ENCODE results near the gene MYOZ2. TPM values are rescaled to one million over a fixed set of nuclear protein-coding genes. Genes with fewer than 3 reads are reported as not detected.
"Not testable (repeated sequence)": the region's sequence is repeated elsewhere in the genome, so short reads cannot be mapped to it uniquely, and the experiment has no call there.

Gene MYOZ2
- total RNA-seq, 1 donor from 2014 or later = under 0.01 TPM

DNA sequence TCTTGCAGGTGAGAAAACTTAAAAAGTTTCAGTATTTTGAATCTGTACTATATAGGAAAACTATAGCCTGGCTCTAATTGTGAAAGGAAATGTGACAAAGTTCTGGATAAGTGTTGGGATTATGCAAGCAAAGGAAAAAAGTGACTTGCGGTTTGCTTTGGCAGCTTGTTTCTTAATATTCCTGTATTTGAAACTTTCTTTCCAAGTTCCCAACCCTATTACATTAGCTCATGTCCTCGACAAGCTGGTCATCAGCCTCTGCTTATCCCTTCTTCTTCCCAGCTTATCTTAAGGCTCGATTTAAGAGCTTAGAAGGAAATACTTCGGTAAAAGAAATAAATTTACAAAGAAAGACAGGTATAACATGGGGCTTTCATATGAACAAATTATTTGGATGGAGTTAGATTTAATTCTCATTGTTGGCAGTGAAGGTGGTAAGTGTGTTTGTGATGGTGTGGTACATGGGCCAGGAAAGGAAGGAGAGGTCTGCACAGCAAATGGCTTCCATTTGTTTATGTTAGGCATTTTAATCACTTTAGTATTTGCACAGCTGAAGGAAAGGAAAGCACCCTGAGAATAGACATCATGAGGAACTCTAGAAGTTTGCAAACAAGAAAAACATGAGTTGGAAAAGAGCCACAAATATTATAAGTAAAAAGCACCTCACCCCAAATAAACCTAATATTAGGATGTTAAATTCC lies 5.1 kb upstream of the MYOZ2 start:
- no peak for DNase-seq

DNA sequence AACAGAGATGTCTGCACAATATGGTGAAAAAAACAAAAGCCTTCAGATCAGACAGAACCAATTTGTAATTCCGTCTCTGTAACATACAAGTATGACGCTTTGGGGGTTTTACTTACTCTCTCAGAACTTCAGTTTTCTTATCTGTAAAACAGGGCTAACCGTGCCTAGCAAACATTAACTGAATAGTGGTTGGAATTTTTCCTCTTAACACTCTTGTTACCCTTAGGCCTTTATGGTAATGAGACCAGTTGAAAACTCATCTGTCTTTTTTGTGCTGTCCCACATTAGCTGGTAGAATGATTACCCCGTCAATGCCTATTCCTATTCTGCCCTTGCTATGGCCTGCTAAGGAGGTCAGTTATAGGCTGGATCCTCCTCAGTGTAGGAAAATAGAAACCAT lies 4.5 kb upstream of the MYOZ2 start:
- DNase-seq = no peak

DNA sequence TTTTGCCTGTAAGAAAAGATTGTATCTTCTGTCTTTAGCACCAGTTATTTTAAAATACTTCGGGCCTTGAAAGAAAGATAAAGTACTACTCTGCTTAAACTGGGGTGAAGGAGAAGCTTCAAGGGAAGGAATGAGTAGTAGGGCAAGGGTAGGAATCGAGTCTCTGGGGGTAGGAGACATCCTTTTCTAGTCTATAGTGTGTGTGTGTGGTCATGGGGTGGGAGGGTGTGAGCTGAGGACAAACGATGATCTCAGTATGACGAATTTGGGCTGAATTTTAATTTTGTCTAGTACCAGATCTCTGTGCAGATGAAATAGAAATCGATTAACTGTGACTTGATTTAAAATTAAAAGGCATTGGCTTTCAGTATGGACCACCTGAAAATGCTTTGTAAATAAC lies 3.3 kb upstream of the MYOZ2 start:
- no peak for DNase-seq

DNA sequence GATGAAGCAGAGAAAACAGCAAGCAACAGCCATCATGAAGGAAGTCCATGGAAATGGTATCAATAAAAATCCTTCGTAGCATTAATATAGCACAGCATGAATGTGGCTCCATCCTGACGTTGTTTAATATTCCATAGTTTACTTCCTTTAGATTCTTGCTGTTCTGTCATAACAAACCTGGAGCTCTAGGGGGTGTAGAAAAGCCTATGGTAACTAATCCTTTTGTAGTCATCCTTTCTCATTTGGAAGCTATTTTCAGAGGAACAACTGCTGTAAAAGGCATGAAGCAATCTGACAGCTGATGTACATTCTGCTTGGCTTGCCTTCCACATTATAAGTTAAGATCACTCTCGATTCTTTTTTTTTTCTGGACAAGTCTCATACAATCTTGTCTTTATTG lies 914 bp downstream of the MYOZ2 start:
- no peak for DNase-seq

DNA sequence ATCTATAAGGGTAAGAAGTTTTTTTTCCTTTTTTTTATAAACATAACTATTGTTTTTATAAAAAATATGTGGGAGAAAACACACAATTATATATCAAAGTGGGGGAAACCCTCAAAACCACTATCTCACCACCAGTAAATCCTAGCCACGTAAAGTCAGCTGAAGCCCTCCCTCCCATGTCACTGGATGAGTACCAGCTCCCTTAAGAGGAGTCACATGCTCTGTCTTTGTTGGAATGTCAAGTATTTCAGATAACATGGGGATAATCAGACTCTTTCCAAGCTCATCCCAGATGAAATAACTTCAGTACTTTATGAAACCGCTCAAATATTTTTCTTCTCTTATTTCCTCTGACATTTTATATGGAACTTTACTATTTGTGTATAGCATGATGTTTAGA lies 2.4 kb downstream of the MYOZ2 start:
- no peak for DNase-seq

DNA sequence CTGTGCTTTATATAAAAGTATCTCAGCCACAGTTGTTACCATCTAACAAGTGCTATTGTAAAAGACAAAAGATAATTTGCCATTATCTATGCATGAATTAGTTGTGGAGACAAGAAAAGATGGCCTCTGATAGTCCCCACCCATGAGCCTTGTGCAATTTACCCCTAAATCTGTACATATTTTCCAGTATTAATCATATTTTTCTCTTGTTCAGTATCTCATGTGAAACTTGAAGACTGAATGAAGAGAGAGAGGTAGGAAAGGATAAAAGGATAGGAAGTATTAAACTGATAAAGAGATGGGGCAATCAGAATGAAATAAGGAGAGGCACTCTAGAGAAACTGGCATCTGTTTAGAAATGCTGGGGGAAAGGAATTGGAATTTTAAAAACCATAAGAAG lies 3.7 kb downstream of the MYOZ2 start:
- no peak for DNase-seq

DNA sequence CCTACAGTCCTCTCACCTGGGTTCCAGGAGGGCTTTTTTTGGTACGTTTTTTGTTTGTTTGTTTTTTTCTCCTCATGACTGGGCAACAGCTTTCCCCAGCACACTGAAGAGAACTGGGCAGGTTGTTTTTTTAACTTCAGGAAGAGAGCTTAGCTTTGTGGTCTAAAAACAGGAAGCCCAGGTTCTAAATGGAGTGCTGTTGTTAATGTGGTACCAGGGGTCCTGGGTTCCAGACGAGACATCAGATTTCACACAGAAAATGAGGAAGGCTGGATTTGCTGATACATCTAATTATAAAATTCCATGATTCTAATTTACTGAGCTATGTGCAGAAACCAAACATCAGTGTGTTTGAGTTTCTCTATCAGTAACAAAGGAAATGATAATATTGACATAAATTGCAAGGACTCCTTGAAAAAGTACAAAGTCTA lies 4.2 kb downstream of the MYOZ2 start:
- DNase-seq = peak; percentile 30

DNA sequence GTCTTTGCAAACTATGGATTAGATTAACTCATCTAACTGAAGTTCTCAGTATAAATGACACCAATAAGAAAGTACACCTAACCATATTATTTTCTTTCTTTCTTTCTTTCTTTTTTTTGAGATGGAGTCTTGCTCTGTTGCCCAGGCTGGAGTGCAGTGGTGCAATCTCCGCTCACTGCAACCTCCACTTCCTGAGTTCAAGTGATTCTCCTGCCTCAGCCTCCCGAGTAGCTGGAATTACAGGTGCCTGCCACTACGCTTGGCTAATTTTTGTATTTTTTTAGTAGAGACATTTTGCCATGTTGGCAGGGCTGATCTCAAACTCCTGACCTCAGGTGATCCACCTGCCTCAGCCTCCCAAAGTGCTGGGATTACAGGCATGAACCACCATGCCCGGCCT lies 5.7 kb downstream of the MYOZ2 start:
- not testable (repeated sequence) for DNase-seq

DNA sequence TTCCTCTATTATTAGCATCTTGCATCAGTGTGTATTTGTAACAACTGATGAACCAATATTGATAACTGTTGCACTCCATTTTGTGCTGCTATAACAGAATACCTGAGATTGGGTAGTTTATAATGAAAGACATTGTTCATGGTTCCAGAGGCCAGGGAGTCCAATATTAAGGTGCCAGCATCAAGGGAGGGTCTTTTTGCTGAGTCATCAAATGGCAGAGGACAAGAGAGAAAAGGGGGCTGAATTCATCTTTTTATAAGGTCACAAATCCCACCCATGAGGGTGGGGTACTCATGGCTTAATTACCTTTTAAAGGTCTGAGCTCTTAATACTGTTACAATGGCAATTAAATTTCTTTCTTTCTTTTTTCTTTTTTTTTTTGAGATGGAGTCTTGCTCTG lies 7.2 kb downstream of the MYOZ2 start:
- no peak for DNase-seq

DNA sequence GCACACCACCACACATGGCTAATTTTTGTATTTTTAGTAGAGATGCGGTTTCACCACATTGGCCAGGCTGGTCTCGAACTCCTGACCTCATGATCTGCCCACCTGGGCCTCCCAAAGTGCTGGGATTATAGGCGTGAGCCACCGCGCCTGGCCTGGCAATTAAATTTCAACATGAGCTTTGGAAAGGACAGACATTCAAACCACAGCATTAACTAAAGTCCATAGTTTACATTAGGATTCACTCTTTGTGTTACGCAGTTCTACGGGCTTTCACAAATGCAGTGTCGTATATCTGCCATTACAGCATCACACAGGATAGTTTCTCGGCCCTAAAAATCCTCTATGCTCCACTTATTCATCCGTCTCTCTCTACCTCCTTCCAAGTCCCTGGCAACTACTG lies 7.7 kb downstream of the MYOZ2 start:
- DNase-seq = not testable (repeated sequence)

DNA sequence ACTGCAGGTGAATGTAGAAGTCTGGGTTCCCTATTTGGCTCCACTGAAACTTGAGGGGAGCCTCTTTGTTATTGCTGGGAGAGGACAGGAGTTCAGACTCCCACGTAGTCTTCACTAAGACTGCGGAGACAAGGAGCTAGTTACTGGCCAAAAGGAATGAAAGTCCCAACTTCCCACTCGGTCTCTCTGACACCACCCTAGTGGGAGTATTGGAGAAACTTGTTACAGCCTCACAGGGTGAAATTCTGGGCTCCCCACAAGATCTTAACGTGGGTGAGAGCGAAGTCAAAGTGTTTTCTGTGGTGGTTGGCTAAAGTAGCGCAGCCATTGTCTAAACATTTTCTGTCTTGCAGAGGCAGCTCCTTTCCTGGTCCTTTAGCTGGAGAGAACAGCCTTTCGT lies 13.5 kb downstream of the MYOZ2 start:
- no peak for DNase-seq

DNA sequence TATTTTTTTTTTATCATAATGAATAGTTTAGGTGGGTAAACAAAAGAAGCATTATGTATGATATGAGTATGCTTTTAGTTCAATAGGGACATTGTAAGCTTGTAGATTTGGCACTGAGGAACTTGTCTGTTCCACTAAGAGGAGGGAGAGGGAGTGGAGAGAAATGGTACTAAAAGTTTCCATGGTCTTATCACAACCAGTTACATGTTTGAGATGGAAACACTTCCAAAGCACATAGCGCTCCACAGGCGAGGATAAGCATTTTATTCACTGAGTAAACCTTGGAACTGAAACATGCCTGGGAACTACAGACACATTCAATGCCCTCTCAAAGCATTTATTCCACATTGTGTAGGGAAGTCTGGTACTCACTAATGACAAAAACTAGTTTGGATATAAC lies 15.5 kb downstream of the MYOZ2 start:
- no peak for DNase-seq

DNA sequence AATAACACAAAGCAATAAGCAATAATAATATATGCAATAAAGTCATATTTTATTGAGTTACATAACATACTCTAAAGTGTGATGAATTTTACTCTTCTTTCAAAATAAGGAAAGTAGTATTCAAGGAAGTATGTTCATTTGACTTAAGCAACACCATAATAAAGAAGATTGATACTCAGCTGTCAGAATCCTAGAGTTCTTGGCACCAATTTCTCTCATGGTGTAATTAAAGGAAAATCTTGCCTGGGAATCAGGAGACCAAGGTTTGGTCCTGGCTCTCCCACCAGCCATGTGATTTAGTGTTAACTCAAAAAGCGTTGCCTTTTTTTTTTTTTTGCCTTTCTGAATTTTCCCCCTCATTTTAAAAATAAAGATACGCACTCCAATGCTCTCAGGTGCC lies 17.1 kb downstream of the MYOZ2 start:
- DNase-seq = no peak

DNA sequence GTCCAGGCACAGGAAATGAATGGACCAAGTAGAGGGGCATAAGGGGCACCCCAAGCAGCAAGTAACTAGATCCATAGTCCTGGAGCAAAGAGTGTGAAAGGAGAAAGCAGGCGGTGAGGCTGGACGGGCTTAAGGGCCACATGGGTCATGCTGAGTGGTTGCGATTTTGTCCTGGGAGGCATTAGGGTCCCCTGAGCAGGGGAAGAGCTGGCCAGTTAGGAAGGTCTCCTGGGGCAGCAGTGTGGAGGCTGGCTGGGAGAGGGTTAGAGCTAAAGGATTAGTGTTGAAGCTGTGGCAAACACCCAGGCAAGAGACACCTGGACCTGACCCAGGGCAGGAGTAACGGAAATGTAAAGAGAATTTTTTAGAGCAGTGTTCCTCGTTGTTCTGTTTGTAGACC lies 26.5 kb downstream of the MYOZ2 start:
- no peak for DNase-seq

DNA sequence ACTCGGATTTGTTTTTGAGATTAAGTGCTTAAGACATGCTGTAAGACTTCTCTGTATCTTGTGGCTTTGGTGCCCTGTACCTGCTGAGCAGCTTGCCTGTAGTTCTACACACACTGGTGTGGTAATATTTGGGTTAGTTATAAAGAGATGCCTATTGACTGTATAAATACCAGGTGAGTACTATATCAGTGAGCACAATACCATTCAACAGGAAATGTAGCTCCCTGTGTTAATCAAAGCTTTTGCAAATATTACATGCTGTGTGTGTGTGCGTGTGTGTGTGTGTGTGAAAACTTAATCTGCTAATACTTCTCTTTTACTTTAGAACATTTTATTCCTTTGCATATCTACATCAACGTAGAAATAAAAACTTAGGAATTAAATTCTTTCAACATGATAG lies 30.1 kb downstream of the MYOZ2 start:
- DNase-seq = no peak

DNA sequence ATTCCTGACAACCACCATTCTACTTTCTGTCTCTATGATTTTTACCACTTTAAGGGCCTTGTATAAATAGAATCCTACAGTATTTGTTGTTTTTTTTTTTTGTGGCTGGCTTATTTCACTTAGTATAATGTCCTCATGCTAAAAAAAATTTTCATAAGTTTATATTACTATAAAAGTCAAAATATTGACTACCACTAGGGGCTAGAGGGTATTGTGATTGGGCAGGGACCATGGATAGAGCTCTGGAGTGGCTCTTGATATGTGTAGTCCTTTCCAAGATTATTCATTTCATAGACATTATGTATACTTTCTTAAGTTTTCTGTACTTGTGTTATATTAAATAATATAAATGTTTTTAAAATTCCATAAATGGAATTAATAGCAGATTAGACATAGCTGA lies 34.6 kb downstream of the MYOZ2 start:
- DNase-seq = no peak

DNA sequence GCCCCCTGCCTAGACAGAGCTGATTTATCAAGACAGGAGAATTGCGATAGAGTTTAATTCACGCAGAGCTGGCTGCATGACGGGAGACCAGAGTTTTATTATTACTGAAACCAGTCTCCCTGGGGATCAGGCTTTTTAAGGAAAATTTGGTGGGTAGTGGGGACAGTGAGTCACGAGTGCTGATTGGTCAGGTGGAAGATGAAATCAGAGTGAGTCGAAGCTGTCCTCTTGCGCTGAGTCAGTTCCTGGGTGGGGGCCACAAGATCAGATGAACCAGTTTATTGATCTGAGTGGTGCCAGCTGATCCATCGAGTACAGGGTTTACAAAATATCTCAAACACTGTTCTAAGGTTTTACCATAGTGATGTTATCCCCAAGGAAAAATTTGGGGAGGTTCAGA lies 36.6 kb downstream of the MYOZ2 start:
- DNase-seq = no peak

DNA sequence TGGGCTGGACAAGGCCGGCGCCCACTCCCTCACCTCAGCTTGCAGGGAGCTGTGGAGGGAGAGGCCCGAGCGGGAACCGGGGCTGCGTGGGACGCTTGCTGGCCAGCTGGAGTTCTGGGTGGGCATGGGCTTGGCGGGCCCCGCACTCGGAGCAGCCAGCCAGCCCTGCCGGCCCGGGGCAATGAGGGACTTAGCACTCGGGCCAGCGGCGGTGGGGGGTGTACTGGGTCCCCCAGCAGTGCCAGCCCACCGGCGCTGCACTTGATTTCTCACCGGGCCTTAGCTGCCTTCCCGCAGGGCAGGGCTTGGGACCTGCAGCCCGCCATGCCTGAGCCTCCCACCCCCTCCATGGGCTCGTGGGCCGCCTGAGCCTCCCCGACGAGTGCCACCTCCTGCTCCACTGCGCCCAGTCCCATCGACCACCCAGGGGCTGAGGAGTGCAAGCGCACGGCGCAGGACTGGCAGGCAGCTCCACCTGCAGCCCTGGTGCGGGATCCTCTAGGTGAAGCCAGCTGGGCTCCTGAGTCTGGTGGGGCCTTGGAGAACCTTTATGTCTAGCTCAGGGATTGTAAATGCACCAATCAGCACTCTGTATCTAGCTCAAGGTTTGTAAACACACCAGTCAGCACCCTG lies 38.2 kb downstream of the MYOZ2 start:
- not testable (repeated sequence) for DNase-seq

DNA sequence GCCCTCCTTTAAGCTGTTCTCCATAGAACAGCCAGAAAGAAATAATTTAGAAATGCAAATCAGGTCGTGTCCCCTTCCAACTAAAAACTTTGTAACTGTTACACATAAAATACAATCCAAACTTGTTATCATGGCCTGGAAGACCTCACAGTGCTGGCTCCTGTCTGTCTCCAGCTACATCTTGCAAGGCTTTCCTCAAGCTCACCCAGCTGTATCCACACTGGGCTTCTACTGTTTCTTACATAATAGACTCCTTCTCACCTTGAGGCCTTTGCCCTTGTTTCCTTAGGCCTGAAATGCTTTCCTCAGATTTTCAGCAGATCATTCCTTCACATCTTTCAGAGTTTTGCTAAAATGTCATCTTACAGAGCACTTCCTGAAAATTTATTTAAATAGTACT lies 43.4 kb downstream of the MYOZ2 start:
- DNase-seq = no peak

DNA sequence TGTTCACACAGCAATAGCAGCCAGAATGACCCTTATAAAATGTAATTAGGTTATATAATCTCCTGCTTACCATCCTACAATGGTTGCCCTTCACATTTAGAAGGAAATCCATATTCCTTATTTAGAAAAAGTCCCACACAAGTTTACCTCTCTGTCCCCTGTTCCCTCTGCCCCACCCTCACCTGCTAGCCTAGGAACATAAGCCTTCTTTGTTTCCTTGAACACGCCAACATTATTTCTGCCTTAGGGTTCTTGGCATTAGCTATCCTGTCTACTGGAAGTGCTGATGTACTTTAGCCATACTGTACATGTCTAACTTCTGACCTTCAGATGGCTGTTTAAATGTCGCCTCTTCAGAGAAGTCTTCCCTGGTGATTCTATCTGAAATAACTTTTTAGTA lies 48.5 kb downstream of the MYOZ2 start:
- DNase-seq = no peak

DNA sequence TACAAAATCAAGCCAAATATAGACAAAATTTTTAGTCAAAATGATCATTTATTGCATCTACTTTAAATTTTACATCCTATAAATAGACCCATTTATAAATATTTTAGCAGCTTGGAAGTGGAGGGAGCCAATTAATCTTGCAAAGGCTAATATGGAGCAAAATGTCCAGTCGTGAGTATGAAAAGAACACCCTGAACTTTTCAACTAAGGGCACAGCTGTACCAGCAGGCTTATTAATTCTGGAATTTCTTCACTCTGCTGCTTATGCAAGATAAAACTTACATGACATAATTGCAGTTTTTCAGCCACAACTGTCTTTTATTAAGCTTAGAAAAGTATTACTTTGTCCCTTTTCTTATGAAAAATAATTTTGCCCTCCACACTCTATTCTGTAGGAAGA lies 54.0 kb downstream of the MYOZ2 start:
- no peak for DNase-seq

DNA sequence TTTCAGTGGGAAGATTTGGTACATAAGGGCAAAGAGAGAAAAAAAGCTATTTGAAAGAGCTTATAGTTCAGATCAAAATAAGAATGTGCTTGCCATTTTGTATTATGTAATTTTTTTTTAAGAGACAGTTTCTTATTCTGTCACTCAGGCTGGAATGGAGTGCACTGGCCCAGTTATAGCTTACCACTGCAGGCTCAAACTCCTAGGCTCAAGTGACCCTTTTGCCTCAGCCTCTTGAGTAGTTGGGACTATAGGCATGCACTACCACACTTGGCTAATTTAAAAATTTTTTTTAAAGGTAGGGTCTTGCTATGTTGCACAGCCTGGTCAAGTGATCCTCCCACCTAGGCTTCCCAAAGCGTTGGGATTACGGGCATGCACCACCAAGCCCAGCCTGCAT lies 54.7 kb downstream of the MYOZ2 start:
- DNase-seq = no peak

DNA sequence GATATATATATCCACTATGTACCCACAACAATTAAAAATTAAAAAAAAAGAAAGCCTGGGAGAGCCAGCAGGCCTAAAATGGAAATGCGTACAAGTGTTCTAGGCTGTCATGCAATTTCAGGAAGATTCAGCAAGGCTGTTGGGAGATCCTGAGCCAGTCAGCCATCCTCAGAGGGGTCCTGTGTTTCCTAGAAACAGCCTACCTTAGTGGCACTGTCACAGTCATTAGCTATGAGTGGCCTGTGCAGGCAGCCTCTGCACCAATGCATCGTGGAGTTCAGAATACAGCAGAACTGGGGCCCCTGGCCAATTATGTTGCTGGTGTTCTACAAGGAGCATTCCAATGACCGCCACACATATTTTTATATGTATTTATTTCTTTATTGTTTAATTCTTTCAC lies 55.9 kb downstream of the MYOZ2 start:
- DNase-seq = no peak

DNA sequence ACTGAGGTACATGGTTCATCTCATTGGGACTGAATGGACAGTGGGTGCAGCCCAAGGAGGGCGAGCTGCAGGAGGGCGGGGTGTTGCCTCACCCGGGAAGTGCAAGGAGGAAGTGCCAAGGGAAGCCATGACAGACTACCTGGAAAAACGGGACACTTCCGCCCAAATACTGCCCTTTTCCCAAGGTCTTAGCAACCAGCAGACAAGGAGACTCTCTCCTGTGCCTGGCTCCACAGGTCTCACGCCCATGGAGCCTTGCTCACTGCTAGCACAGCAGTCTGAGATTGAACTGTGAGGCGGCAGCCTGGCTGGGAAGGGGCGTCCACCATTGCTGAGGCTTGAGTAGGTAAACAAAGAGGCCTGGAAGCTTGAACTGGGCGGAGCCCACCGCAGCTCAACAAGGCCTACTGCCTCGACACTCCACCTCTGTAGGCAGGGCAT lies 62.2 kb downstream of the MYOZ2 start:
- DNase-seq = no peak

DNA sequence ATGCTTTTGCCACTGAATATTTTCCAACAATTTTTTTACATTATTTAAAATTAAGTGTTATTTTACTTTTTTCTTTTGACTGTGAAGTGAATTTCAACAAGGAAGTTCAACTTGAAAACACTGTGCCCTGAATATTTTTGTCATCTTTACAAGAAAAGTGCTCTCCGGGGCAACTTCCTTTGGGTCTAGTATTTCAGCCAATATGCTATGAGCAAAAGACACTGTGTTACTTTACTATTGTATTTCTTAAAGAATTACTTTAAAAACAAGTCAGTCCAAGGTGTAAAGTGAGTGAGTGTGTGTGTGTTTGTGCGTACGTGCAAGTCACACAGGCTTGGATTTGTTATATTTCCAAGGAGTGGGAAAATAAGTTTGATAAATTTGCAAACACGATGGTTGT lies 69.3 kb downstream of the MYOZ2 start:
- DNase-seq = peak; percentile 58
